ENCODE measurements around the gene CHKB. TPM values are rescaled to one million over a fixed set of nuclear protein-coding genes. Genes with fewer than 3 reads are reported as not detected.

CHKB gene, protein sequence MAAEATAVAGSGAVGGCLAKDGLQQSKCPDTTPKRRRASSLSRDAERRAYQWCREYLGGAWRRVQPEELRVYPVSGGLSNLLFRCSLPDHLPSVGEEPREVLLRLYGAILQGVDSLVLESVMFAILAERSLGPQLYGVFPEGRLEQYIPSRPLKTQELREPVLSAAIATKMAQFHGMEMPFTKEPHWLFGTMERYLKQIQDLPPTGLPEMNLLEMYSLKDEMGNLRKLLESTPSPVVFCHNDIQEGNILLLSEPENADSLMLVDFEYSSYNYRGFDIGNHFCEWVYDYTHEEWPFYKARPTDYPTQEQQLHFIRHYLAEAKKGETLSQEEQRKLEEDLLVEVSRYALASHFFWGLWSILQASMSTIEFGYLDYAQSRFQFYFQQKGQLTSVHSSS
- 100 to 1,000 TPM; 101 to 111 TPM for total RNA-seq

GRCh38 chr22:50582493-50583293, at the start of gene CHKB:
CHKB (minus strand) TSS chr22:50582849; CDS start chr22:50582781, 68 bp downstream.
- Mint-ChIP-seq H3K36me3 (ENCODE audit: low read depth) (peaks cover 17% of the 10 kb centered on the region), H3K9me3 (no peaks in the 10 kb centered on the region)
- CTCF ChIA-PET: interaction anchor here (0.6 to 2.7 kb wide), 7 partner anchors 12 to 241 kb away, joined by 3 to 13 read pairs (median 4); partner anchors contain the start of genes KLHDC7B and SCO2

DNA sequence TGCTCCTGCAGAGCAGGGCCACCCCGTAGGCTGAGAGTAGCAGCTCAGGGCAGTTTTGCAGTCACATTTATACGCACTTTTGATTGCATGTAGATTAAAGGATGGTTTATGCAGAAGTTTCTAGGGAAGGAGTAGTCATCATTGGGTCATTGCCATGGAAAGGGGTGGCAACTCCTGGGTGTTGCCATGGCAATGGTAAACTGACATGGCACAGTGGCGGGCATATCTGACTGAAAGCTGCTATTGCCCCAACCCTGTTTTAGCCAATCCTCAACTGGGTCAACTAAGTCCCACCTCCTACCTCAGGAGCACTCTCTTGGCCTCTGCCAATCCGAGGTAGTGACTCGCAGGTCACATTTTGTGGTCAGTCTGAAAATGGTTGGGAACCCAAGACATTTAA, 47.7 kb upstream of the CHKB start:
- Mint-ChIP-seq H3K36me3 (ENCODE audit: low read depth) (peaks cover 11% of the 10 kb centered on the region), H3K27me3 (peaks cover 12% of the 10 kb centered on the region), H3K27ac (no peak overlapping the region), H3K4me3 (no peak overlapping the region), H3K4me1 (peaks cover 15% of the 10 kb centered on the region), H3K9me3 (no peaks in the 10 kb centered on the region)
- DNase-seq: no peak
- ChIA-PET POLR2A (interaction anchor here (2.8 kb wide), 1 partner anchor 10 kb away, joined by 11 read pairs; no protein-coding TSS in a partner anchor), CTCF (interaction anchor here (1.5 to 2.7 kb wide), 2 partner anchors 10 to 67 kb away, joined by 4 to 10 read pairs; partner anchors contain the start of gene SYCE3)

More at GRCh38 chr22:50582493-50583293, at the start of gene CHKB:
- DNase-seq: peak; percentile 99
- POLR2A ChIA-PET: interaction anchor here (0.6 to 3.1 kb wide), 28 partner anchors 9 to 396 kb away, joined by 3 to 51 read pairs (median 4); partner anchors contain the start of genes ARSA, KLHDC7B, LMF2 and MAPK8IP2
- H3K4me3 Mint-ChIP-seq: peak within 1 kb of the TSS; percentile 81
- peaks cover 34% of the 10 kb centered on the region for H3K4me1 Mint-ChIP-seq
- H3K27me3 Mint-ChIP-seq: no peaks in the 10 kb centered on the region
- H3K27ac Mint-ChIP-seq: peak within 1 kb of the TSS; percentile 93

GRCh38 chr22:50628543-50629134, 46.0 kb upstream of the CHKB start:
- Mint-ChIP-seq H3K27me3 (peaks cover 7% of the 10 kb centered on the region), H3K27ac (peak overlapping the region; percentile 58), H3K4me3 (peak overlapping the region; percentile 85), H3K4me1 (peaks cover 15% of the 10 kb centered on the region), H3K9me3 (no peaks in the 10 kb centered on the region), H3K36me3 (ENCODE audit: low read depth) (peaks cover 18% of the 10 kb centered on the region)
- ChIA-PET POLR2A (interaction anchor here (0.9 to 3.1 kb wide), 7 partner anchors 8 to 158 kb away, joined by 3 to 13 read pairs (median 7); partner anchors contain the start of genes SCO2 and TYMP), CTCF (interaction anchor here (0.5 to 2.7 kb wide), 4 partner anchors 8 to 298 kb away, joined by 4 to 10 read pairs (median 6); partner anchors contain the start of genes SCO2 and SYCE3)
- peak; percentile 44 for DNase-seq

GRCh38 chr22:50627642-50628542, 45.2 kb upstream of the CHKB start, which contains the start of gene ARSA:
ARSA (minus strand) TSS chr22:50628152; CDS start chr22:50627779, 373 bp downstream.
- peak; percentile 87 for DNase-seq
- peaks cover 5% of the 10 kb centered on the region for H3K27me3 Mint-ChIP-seq
- CTCF ChIA-PET: interaction anchor here (0.5 to 1.8 kb wide), 4 partner anchors 65 to 351 kb away, joined by 4 to 7 read pairs (median 4); partner anchors contain the start of genes SCO2 and SYCE3
- H3K27ac Mint-ChIP-seq: peak within 1 kb of the TSS; percentile 79
- H3K36me3 Mint-ChIP-seq (ENCODE audit: low read depth): peaks cover 18% of the 10 kb centered on the region
- peaks cover 17% of the 10 kb centered on the region for H3K4me1 Mint-ChIP-seq
- POLR2A ChIA-PET: interaction anchor here (0.9 to 3.1 kb wide), 8 partner anchors 7 to 157 kb away, joined by 3 to 13 read pairs (median 6); partner anchors contain the start of genes SCO2 and TYMP
- no peaks in the 10 kb centered on the region for H3K9me3 Mint-ChIP-seq
- H3K4me3 Mint-ChIP-seq: peak within 1 kb of the TSS; percentile 85

DNA sequence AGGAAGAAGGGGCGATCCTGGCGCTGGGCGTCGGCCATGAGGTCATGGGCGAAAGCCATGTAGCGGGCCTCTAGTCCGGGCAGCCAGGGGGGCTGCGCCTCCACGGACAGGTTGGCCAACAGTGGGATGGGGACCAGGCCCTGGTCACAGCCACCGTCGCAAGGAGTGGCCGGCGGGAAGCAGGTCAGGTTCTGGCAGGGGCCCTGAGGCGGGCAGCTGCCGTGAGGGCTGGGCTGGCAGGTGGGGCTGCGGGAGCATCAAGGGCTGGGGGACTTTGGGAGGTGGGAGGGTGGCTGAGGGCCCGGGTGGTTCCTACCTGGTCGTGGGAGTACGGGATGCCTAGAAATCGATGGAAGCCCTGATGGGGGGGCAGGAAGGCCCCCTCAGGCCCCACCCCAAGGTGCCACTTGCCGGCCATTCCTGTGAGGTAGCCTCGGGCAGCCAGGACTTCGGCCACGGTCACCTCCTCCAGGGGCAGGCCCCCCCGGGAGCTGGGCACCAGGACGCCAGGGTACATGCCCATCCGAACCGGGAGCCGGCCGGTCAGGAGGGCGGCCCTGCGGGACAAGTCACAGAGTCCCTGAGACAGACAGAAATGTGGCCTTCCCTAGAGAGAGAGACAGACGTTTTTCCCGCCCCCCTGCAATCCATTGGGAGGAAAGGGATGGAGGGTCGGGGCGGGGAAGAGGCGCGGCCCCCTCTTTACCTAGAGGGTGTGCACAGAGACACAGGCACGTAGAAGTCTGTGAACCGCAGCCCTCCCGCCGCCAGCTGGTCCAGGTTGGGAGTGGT, 44.4 kb upstream of the CHKB start:
- peak; percentile 31 for DNase-seq
- Mint-ChIP-seq H3K27me3 (peaks cover 5% of the 10 kb centered on the region), H3K4me1 (peaks cover 25% of the 10 kb centered on the region), H3K4me3 (peak overlapping the region; percentile 80), H3K9me3 (no peaks in the 10 kb centered on the region), H3K27ac (peak overlapping the region; percentile 79), H3K36me3 (ENCODE audit: low read depth) (peaks cover 18% of the 10 kb centered on the region)
- ChIA-PET CTCF (interaction anchor here (1.0 to 1.8 kb wide), 4 partner anchors 9 to 351 kb away, joined by 3 to 7 read pairs (median 4); partner anchors contain the start of genes SCO2 and SYCE3), POLR2A (interaction anchor here (0.9 to 3.1 kb wide), 5 partner anchors 45 to 119 kb away, joined by 3 to 13 read pairs (median 6); partner anchors contain the start of genes LMF2, NCAPH2, SCO2 and TYMP)

- no peak for DNase-seq
- Mint-ChIP-seq H3K4me3 (peak overlapping the region; percentile 73), H3K9me3 (no peaks in the 10 kb centered on the region), H3K4me1 (peaks cover 32% of the 10 kb centered on the region), H3K27ac (peak overlapping the region; percentile 62), H3K27me3 (peaks cover 5% of the 10 kb centered on the region), H3K36me3 (ENCODE audit: low read depth) (peaks cover 18% of the 10 kb centered on the region)
- POLR2A ChIA-PET: interaction anchor here (1.1 to 3.1 kb wide), 3 partner anchors 97 to 119 kb away, joined by 3 to 13 read pairs (median 3); partner anchors contain the start of genes LMF2, NCAPH2 and SCO2
- CTCF ChIA-PET: interaction anchor here (1.1 kb wide), 1 partner anchor 10 kb away, joined by 3 read pairs; no protein-coding TSS in a partner anchor
These were observed 43.7 kb upstream of the CHKB start for GRCh38 chr22:50626314-50626849.

- ChIA-PET CTCF (interaction anchor here (1.1 kb wide), 1 partner anchor 11 kb away, joined by 3 read pairs; no protein-coding TSS in a partner anchor), POLR2A (interaction anchor here (1.1 to 3.1 kb wide), 2 partner anchors 97 to 100 kb away, joined by 3 to 13 read pairs; partner anchors contain the start of gene SCO2)
- no peak for DNase-seq
- Mint-ChIP-seq H3K9me3 (no peaks in the 10 kb centered on the region), H3K4me3 (no peak overlapping the region), H3K4me1 (peaks cover 38% of the 10 kb centered on the region), H3K27ac (no peak overlapping the region), H3K27me3 (peaks cover 5% of the 10 kb centered on the region), H3K36me3 (ENCODE audit: low read depth) (peaks cover 18% of the 10 kb centered on the region)
These were observed 43.1 kb upstream of the CHKB start for GRCh38 chr22:50625568-50626313.

DNA sequence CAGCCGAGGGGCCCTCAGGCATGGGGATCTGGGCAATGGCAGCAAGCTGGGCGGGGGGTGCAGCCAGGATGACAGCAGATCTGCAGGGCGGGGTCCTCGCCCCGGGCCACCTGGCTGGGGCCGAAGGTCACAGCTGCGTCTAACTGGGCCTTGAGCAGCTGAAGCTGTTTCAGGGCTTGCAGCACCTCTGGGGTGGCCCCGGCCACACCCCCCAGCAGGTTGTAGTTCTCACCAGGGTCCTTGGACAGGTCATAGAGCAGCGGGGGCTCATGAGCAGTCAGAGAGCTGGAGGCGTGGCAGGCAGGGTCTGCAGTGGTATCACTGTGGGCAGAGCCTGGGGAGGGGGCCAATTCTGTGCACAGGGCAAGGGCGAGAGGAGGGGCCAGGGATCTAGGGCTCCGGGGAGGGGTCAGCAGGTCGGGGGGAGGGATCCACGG, 42.5 kb upstream of the CHKB start:
- no peak for DNase-seq
- ChIA-PET CTCF (no interaction called here), POLR2A (interaction anchor here (1.1 kb wide), 1 partner anchor 96 kb away, joined by 3 read pairs; no protein-coding TSS in a partner anchor)
- Mint-ChIP-seq H3K9me3 (no peaks in the 10 kb centered on the region), H3K4me3 (no peak overlapping the region), H3K27ac (peak overlapping the region; percentile 26), H3K36me3 (ENCODE audit: low read depth) (peaks cover 18% of the 10 kb centered on the region), H3K27me3 (peaks cover 5% of the 10 kb centered on the region), H3K4me1 (peaks cover 43% of the 10 kb centered on the region)

GRCh38 chr22:50624347-50625130, 41.9 kb upstream of the CHKB start:
- POLR2A ChIA-PET: no interaction called here
- no peak for DNase-seq
- Mint-ChIP-seq H3K36me3 (ENCODE audit: low read depth) (peaks cover 18% of the 10 kb centered on the region), H3K4me3 (no peak overlapping the region), H3K9me3 (no peaks in the 10 kb centered on the region), H3K27ac (peak overlapping the region; percentile 26), H3K27me3 (peaks cover 5% of the 10 kb centered on the region), H3K4me1 (peaks cover 48% of the 10 kb centered on the region)
- CTCF ChIA-PET: no interaction called here
